Measurements from ENCODE around the gene PHPT1. TPM values are rescaled to one million over a fixed set of nuclear protein-coding genes. Genes with fewer than 3 reads are reported as not detected.
"Not testable (repeated sequence)": the region's sequence is repeated elsewhere in the genome, so short reads cannot be mapped to it uniquely, and the experiment has no call there.

The PHPT1 gene
- total RNA-seq, 2 donors from 2014 or later, result 107 to 122 TPM

DNA sequence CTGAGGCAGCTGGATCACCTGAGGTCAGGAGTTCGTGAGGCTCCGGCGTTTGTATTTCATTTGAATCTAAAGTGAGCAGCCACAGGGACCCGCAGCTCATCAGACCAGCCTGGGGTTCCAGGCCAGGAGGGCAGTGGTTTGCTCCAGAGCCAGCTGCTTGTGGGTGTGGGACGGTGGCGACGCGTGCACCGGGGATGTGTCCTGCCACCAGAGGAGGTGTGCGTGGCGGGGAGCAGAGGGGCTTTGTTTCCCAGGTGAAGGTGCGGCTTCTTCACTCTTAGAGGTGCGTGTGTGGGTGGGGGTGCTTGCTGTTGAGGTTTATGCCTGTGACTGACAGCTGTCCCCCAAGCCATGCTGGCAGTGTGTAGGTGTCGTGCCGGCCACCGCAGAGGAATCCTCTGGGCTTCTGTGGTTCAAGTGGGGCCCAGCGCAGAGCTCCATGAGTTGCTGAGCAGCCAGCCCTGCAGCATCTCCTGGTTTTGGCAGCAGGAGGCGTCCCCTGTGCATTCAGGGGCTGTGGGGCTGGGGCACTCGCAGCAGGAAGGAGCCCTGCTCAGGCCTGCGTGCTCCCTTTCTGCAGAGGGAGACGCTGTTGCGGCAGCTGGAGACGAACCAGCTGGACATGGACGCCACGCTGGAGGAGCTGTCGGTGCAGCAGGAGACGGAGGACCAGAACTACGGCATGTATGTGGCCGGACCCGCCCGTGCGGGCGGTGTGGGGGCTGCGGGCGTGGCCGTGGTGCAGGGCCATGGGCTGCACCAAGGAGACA is 13.9 kb upstream of the PHPT1 start:
- H3K27me3 ChIP-seq (ENCODE audit: control insufficient read depth, insufficient read depth, low read length, poor library complexity, severe bottlenecking), result no peaks in the 10 kb centered on the region
- H3K9me3 ChIP-seq (ENCODE audit: control insufficient read depth, low read length), result no peaks in the 10 kb centered on the region
- Mint-ChIP-seq H3K4me1 (peaks cover 4% of the 10 kb centered on the region), H3K36me3 (ENCODE audit: low read depth) (peaks cover 42% of the 10 kb centered on the region), H3K27me3 (ENCODE audit: insufficient read depth) (no peaks in the 10 kb centered on the region), H3K4me3 (no peak overlapping the region), H3K9me3 (no peaks in the 10 kb centered on the region), H3K27ac (no peak overlapping the region)
- no peak overlapping the region for H3K4me3 ChIP-seq (ENCODE audit: low read length)
- H3K4me1 ChIP-seq (ENCODE audit: control insufficient read depth, insufficient read depth, low read length), result peaks cover 4% of the 10 kb centered on the region
- no peak overlapping the region for H3K27ac ChIP-seq (ENCODE audit: low read depth, low read length)
- peaks cover 28% of the 10 kb centered on the region for H3K36me3 ChIP-seq (ENCODE audit: control insufficient read depth, insufficient read depth, low read length)
- no peak for DNase-seq
- WGBS, 2 experiments (ENCODE audit: insufficient coverage in 1 of 2, insufficient read length in 1 of 2), result 96 to 98% methylated on average over 29 to 36 of the region's 36 CpGs
- TF ChIP-seq, protein P1, sequence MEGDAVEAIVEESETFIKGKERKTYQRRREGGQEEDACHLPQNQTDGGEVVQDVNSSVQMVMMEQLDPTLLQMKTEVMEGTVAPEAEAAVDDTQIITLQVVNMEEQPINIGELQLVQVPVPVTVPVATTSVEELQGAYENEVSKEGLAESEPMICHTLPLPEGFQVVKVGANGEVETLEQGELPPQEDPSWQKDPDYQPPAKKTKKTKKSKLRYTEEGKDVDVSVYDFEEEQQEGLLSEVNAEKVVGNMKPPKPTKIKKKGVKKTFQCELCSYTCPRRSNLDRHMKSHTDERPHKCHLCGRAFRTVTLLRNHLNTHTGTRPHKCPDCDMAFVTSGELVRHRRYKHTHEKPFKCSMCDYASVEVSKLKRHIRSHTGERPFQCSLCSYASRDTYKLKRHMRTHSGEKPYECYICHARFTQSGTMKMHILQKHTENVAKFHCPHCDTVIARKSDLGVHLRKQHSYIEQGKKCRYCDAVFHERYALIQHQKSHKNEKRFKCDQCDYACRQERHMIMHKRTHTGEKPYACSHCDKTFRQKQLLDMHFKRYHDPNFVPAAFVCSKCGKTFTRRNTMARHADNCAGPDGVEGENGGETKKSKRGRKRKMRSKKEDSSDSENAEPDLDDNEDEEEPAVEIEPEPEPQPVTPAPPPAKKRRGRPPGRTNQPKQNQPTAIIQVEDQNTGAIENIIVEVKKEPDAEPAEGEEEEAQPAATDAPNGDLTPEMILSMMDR (conservative IDR thresholded peaks at IDR 0.05), result no peak
- H3K9ac ChIP-seq (ENCODE audit: extremely low read depth, low read length, poor library complexity, severe bottlenecking), result no peak overlapping the region

DNA sequence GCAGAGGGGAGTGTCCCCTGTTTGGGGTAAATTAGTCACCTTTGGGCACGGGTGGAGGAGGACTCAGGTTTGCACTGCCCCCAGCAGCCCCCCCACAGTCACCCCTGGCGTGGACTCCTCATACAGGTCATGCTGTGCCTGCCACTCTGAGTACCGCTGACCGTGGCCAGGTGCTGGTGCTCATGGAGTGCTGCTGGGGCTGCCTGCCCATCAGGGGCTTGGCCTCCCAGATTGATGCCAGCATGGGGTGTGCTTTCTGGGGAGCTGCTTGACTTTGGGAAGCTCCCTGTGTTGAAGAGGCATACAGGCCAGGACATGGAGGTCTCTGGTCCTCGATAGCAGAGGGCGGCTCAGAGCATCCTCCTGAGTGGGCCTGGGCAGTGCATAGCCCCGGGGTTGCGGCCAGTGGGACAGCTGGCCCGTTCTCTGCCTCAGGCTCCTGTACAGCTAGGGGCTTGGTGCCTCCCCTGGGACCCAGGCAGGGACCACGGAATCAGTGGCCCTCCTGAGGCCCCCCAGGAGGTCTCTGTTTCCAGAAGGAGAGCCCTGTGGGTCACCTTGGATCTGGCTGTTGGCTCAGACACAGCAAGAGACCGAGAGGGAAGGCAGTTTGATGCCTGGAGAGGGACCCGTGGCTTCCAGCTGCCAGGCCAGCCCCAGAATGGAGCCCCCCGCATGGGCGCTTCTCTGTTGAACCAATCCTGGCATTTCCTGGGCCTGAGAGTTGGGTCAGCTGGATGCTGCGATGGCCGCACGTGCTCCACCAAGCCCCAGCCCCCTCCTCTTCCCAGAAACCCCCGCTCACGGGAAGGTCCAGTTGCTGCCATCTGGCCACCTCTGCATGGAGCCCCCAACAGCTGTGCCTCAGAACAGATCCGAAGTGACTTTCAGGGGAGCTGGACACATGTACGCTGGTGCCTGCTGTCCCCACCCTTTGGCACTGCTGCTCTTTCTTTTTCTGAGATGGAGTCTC is 13.0 kb upstream of the PHPT1 start:
- H3K9ac ChIP-seq (ENCODE audit: extremely low read depth, low read length, poor library complexity, severe bottlenecking), result no peak overlapping the region
- peak overlapping the region; percentile 38 for H3K27ac ChIP-seq (ENCODE audit: low read depth, low read length)
- TF ChIP-seq, protein P1 (conservative IDR thresholded peaks at IDR 0.05), result no peak
- Mint-ChIP-seq H3K36me3 (ENCODE audit: low read depth) (peaks cover 34% of the 10 kb centered on the region), H3K9me3 (no peaks in the 10 kb centered on the region), H3K4me3 (no peak overlapping the region), H3K4me1 (peaks cover 8% of the 10 kb centered on the region), H3K27ac (no peak overlapping the region), H3K27me3 (ENCODE audit: insufficient read depth) (no peaks in the 10 kb centered on the region)
- peaks cover 6% of the 10 kb centered on the region for H3K4me1 ChIP-seq (ENCODE audit: control insufficient read depth, insufficient read depth, low read length)
- H3K9me3 ChIP-seq (ENCODE audit: control insufficient read depth, low read length), result no peaks in the 10 kb centered on the region
- H3K4me3 ChIP-seq (ENCODE audit: low read length), result no peak overlapping the region
- 91 to 99% methylated on average over 12 to 21 of the region's 21 CpGs for WGBS, 2 experiments (ENCODE audit: insufficient coverage in 1 of 2, insufficient read length in 1 of 2)
- peaks cover 20% of the 10 kb centered on the region for H3K36me3 ChIP-seq (ENCODE audit: control insufficient read depth, insufficient read depth, low read length)
- no peaks in the 10 kb centered on the region for H3K27me3 ChIP-seq (ENCODE audit: control insufficient read depth, insufficient read depth, low read length, poor library complexity, severe bottlenecking)
- DNase-seq, result no peak

DNA sequence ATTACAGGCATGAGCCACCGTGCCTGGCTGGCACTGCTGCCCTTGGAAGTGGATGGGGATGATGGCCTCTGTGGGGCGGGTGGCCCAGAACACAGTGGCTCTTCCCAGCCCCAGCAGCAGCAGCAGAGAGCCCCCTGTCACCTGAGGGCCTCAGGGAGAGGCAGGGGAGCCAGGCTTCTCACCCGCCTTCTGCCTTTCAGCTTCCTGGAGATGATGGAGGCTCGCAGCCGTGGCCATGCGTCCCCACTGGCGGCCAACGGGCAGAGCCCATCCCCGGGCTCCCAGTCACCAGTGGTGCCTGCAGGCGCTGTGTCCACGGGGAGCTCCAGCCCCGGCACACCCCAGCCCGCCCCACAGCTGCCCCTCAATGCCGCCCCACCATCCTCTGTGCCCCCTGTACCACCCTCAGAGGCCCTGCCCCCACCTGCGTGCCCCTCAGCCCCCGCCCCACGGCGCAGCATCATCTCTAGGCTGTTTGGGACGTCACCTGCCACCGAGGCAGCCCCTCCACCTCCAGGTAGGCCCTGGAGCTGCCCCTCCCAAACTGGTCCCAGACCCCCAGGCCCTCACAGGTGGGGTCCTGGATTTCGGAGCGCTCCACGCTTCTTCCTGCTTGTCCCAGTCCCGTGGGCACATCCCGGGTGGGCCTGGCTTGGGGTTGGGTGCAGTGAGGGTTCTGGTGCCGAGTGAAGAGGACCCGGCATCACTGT is 11.9 kb upstream of the PHPT1 start:
- WGBS, 2 experiments (ENCODE audit: insufficient coverage in 1 of 2, insufficient read length in 1 of 2), result 91 to 100% methylated on average over 7 to 27 of the region's 27 CpGs
- no peaks in the 10 kb centered on the region for H3K27me3 ChIP-seq (ENCODE audit: control insufficient read depth, insufficient read depth, low read length, poor library complexity, severe bottlenecking)
- Mint-ChIP-seq H3K27me3 (ENCODE audit: insufficient read depth) (no peaks in the 10 kb centered on the region), H3K4me1 (peaks cover 10% of the 10 kb centered on the region), H3K9me3 (no peaks in the 10 kb centered on the region), H3K4me3 (no peak overlapping the region), H3K27ac (no peak overlapping the region), H3K36me3 (ENCODE audit: low read depth) (peaks cover 24% of the 10 kb centered on the region)
- H3K4me3 ChIP-seq (ENCODE audit: low read length), result no peak overlapping the region
- peaks cover 9% of the 10 kb centered on the region for H3K36me3 ChIP-seq (ENCODE audit: control insufficient read depth, insufficient read depth, low read length)
- no peak for DNase-seq
- H3K27ac ChIP-seq (ENCODE audit: low read depth, low read length), result no peak overlapping the region
- H3K9ac ChIP-seq (ENCODE audit: extremely low read depth, low read length, poor library complexity, severe bottlenecking), result no peak overlapping the region
- peaks cover 10% of the 10 kb centered on the region for H3K4me1 ChIP-seq (ENCODE audit: control insufficient read depth, insufficient read depth, low read length)
- no peaks in the 10 kb centered on the region for H3K9me3 ChIP-seq (ENCODE audit: control insufficient read depth, low read length)
- TF ChIP-seq, protein P1 (conservative IDR thresholded peaks at IDR 0.05), result no peak

DNA sequence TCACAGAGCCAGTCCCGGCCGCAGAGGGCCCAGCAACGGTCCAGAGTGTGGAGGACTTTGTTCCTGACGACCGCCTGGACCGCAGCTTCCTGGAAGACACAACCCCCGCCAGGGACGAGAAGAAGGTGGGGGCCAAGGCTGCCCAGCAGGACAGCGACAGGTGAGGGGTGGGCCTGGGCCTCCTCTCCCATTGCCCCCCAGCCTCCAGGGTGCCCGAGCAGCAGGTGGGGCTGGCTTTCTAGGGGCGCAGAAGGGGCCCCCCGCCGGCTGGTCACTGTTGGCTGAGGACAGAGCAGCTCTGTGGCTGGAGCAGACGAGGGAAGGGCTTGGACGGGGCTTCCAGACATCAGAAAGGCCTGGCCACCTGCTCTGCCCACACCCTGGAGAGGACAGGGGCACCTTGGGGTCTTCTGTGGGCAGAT is 11.3 kb upstream of the PHPT1 start:
- H3K4me1 Mint-ChIP-seq, result peaks cover 10% of the 10 kb centered on the region
- not testable (repeated sequence) for DNase-seq; H3K27ac Mint-ChIP-seq; H3K36me3 ChIP-seq (ENCODE audit: control insufficient read depth, insufficient read depth, low read length); H3K4me1 ChIP-seq (ENCODE audit: control insufficient read depth, insufficient read depth, low read length); H3K27me3 ChIP-seq (ENCODE audit: control insufficient read depth, insufficient read depth, low read length, poor library complexity, severe bottlenecking); H3K9me3 ChIP-seq (ENCODE audit: control insufficient read depth, low read length); H3K9ac ChIP-seq (ENCODE audit: extremely low read depth, low read length, poor library complexity, severe bottlenecking); H3K4me3 ChIP-seq (ENCODE audit: low read length); H3K27me3 Mint-ChIP-seq (ENCODE audit: insufficient read depth); H3K4me3 Mint-ChIP-seq; H3K9me3 Mint-ChIP-seq; H3K27ac ChIP-seq (ENCODE audit: low read depth, low read length)
- WGBS, 2 experiments (ENCODE audit: insufficient coverage in 1 of 2, insufficient read length in 1 of 2), result 96% methylated on average over 10 to 15 of the region's 15 CpGs
- H3K36me3 Mint-ChIP-seq (ENCODE audit: low read depth), result peaks cover 20% of the 10 kb centered on the region

Measured in endodermal cell (in vitro differentiated cells).